Astrocyte of the hippocampus (primary cell): ENCODE results near the gene RNF150.

Experiments used
- DNase-seq: peaks from one replicate; pipeline ENCODE4 v3.0.0; 2011; ENCODE audit warnings: low read depth, low spot score

The RNF150 gene

GRCh38 chr4:140982613-140983340 is 150.5 kb downstream of the RNF150 start:
- no peak for DNase-seq

DNA sequence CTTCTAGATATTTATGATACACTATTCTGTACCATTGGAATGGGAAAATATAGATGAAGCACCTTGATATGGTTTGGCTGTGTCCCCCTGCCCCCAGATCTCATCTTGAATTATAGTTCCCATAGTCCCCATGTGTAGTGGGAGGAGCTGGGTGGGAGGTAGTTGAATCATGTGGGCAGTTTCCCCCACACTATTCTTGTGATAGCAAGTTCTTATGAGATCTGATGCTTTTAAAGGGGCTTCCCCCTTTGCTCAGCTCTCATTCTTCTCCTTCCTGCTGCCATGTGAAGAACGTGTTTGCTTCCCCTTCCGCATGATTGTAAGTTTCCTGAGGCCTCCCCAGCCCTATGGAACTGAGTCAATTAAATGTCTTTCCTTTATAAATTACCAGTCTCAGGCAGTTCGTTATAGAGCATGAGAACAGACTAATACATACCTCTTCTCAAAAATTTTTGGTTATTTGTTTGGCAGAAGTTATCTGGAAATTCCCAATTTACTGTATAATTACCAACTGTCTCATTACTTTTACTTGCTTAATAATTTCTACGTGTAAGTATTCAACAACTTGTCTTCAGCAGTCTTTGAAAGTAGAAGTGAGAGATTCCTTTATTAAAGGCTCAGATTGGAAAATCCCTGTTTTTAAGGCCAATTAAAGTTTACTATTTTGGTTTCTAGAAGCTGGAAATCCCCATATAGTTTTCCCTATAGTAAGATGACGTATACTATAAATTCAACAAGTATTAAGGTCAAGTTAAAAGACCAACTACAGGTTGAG is 152.7 kb downstream of the RNF150 start:
- DNase-seq = no peak

DNA sequence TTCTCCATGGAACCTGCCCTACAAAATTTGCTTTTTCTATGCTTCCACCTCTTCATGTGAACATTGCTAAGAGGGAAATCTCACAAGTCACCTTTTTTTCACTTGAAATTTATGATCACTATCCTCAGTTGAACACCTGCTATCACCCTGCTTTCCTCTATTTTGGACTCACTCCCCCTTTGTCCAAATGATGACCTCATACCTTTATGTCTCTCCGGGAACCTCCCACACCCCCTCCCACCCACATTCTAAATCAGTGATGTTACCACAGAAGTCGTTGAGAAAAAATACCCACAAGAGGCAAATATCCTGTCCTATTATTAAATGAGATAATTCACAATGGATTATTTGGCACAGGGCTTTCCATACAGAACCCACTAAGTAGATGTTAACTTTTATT is 156.5 kb downstream of the RNF150 start:
- DNase-seq = no peak

GRCh38 chr4:140971077-140971792 is 162.0 kb downstream of the RNF150 start:
- DNase-seq = no peak

- DNase-seq = no peak
Observed at GRCh38 chr4:140969296-140969695, 164.0 kb downstream of the RNF150 start.

DNA sequence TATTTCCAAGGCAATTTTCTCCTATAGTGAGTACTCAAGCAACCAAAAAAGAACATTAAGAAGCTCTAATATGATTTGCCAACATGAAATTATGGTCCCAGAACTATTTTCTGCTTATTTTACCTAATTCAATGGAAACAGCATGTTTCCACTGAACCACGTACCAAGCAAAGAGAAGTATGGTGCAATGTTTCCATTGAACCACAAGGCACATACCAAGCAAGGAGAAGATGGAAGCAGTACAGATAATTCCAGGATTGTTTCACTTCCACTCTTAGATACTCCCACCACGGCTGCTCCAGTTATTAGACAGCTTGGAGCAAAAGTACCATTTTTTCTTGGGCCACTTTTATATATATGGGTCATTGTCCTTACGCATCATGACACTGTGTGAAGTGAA is 164.9 kb downstream of the RNF150 start:
- no peak for DNase-seq

- no peak for DNase-seq
Observed at GRCh38 chr4:140963883-140964282, 169.4 kb downstream of the RNF150 start.

DNA sequence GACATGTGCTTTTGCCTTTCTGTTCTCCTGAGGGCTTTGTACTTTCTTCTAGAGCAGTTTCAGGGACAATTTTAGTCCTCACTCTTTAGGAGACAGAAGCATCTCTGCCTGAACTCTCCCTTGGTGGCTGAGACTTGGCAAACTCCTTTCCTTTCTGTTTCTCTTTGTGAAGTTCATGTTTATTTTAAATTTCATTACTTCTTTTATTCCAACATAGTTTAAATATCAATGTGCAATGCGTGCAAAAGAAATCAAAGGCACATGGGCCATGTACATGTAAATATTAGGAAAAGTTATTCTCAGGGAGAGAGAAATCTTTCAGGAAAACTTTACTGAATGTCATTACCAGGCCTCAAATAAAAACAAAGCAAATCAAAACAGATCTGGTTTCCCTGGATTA is 177.6 kb downstream of the RNF150 start:
- no peak for DNase-seq

GRCh38 chr4:140952717-140953116 is 180.6 kb downstream of the RNF150 start:
- no peak for DNase-seq

GRCh38 chr4:140947506-140947905 is 185.8 kb downstream of the RNF150 start:
- no peak for DNase-seq

GRCh38 chr4:140945106-140945505 is 188.2 kb downstream of the RNF150 start:
- no peak for DNase-seq

GRCh38 chr4:140944572-140944971 is 188.7 kb downstream of the RNF150 start:
- DNase-seq = peak; percentile 40

- peak; percentile 73 for DNase-seq
Observed at GRCh38 chr4:140944199-140944515, 189.1 kb downstream of the RNF150 start.

DNA sequence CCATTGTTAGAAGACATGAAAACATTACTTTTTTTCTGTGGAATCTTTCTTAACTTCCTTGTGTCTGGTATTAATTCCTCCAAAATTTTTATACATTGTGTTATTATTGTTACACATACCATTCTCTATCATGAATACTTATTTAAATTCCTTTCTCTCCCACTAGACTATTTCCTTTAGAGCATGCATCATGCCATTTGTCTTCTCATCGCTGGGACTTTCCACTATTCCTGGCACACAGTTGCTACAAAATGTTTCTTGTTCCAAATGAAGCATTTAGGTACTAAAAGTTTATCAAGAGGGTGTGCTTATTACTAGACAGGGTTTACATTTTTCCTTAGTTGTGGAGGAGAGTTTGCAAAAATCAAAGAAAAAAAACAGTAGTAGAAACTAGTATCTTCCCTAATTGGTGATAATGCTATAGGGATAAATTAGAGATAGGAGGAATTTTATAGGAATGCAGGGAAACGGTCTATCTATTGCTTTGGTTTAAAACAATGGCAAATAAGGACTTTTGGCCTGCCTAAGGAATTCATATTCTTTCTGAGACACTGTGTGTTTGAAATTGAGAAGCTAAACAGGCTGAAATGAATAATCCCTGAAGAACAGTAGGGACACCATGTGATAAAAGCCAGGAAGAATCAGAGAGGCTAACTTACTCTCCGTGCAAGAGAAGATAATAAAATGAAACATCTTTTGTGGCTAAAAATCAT is 189.6 kb downstream of the RNF150 start:
- DNase-seq = peak; percentile 69

- no peak for DNase-seq
Observed at GRCh38 chr4:140940589-140940988, 192.7 kb downstream of the RNF150 start.

GRCh38 chr4:140937866-140938265 is 195.4 kb downstream of the RNF150 start:
- DNase-seq = peak; percentile 58

- DNase-seq = peak; percentile 77
Observed at GRCh38 chr4:140935254-140935653, 198.0 kb downstream of the RNF150 start.

GRCh38 chr4:140932501-140933045 is 200.7 kb downstream of the RNF150 start:
- no peak for DNase-seq

DNA sequence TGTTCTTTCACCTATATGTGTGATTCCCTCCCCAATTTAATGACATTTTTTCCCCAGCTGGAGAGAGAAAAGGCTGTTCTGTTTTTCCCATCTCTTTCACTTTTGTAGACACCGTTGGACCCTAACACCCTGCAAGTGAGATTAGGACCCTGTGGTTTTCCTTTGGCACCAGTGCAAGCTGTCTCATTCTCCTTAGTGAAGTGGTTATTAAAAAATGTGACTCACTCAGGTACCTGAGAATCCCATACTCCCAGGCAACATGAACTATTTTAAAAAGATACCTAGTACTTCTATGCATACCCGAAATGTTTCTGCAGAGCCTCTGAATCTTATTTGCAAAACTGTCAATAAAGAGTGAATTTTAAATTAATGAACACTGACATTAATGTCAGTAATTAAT is 201.4 kb downstream of the RNF150 start:
- peak; percentile 31 for DNase-seq

DNA sequence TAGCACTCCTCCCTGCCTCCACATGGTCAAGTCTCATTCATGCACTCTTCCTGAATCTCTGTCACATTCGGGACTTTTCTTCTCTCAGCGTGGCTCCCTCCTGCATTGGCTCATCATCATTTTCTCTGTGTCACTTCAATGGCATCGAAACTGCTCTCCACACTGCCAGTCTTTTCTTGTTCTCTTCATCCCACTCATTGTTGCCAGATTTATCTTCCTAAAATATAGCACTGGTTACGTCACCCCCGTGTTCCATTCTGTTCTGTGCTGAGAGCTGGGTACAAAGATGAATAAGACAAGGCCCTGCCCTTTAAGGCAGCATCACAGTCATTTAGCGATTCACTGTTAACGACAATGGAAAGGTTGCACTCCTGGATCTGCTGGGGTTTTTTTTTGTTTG is 202.7 kb downstream of the RNF150 start:
- no peak for DNase-seq

DNA sequence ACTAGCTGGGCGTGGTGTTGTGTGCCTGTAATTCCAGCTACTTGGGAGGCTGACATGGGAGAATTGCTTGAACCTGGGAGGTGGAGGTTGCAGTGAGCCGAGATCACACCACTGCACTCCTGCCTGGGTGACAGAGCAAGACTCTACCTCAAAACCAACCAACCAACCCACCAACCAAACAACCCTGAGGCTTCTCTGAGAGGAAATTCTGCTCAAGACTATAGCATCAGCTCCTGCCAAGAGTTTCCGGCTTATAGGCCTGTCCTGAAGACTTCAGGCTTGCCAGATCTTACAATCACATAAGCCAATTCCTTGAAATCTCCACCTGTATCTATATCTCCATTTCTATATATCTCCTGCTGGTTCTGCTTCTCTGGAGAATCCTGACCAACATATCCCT is 203.3 kb downstream of the RNF150 start:
- DNase-seq = no peak

DNA sequence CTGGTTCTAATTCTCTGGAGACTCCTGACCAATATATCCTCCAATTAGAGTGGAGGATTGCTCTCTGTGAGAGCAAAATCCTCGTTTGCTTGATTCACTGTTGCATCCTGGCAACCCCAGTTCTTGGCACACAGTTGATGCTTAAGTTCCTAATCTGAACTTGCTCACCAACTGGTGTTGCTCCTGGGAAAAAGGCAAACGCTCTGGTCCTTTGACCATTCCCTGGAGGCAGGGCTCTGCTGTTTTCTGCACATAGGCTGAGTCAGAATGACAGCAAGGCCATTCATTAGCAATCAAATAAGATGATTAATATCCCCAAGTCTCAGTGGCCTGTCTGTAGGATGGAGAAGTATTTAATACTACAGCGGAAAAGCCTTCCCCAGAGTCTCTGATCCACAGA is 204.4 kb downstream of the RNF150 start:
- peak; percentile 7 for DNase-seq
